Measurements from ENCODE around the gene CEP295NL.
A peak's percentile ranks its signal among the peaks of the same experiment; 100 is the strongest.
"Not testable (repeated sequence)": the region's sequence is repeated elsewhere in the genome, so short reads cannot be mapped to it uniquely, and the experiment has no call there.

The CEP295NL gene

GRCh38 chr17:78925662-78926555, 22.9 kb upstream of the CEP295NL start:
- DNase-seq, result no peak

- DNase-seq, result peak; percentile 86
Measured at GRCh38 chr17:78925234-78925633, 22.2 kb upstream of the CEP295NL start, which contains the start of gene TIMP2. TSS of gene TIMP2 (minus strand) at chr17:78925387. CDS start at chr17:78925088, 299 bp downstream.

GRCh38 chr17:78924481-78925151, 21.6 kb upstream of the CEP295NL start:
- DNase-seq, result no peak

GRCh38 chr17:78923660-78924453, 20.9 kb upstream of the CEP295NL start:
- peak; percentile 20 for DNase-seq

- no peak for DNase-seq
Measured at GRCh38 chr17:78922816-78923498, 20.0 kb upstream of the CEP295NL start.

GRCh38 chr17:78921437-78921971, 18.5 kb upstream of the CEP295NL start:
- no peak for DNase-seq

GRCh38 chr17:78920528-78920927, 17.5 kb upstream of the CEP295NL start:
- DNase-seq, result no peak

GRCh38 chr17:78919861-78920450, 17.0 kb upstream of the CEP295NL start:
- no peak for DNase-seq

- DNase-seq, result no peak
Measured at GRCh38 chr17:78918979-78919378, 16.0 kb upstream of the CEP295NL start.

GRCh38 chr17:78917451-78918275, 14.7 kb upstream of the CEP295NL start:
- no peak for DNase-seq

- DNase-seq, result no peak
Measured at GRCh38 chr17:78915872-78916632, 13.1 kb upstream of the CEP295NL start.

- DNase-seq, result no peak
Measured at GRCh38 chr17:78913115-78913514, 10.1 kb upstream of the CEP295NL start.

GRCh38 chr17:78912082-78912481, 9.1 kb upstream of the CEP295NL start:
- no peak for DNase-seq

GRCh38 chr17:78911543-78911942, 8.5 kb upstream of the CEP295NL start:
- not testable (repeated sequence) for DNase-seq

GRCh38 chr17:78910497-78911284, 7.7 kb upstream of the CEP295NL start:
- DNase-seq, result no peak

- no peak for DNase-seq
Measured at GRCh38 chr17:78908426-78908825, 5.4 kb upstream of the CEP295NL start.

GRCh38 chr17:78905541-78905940, 2.5 kb upstream of the CEP295NL start:
- DNase-seq, result no peak

GRCh38 chr17:78905116-78905515, 2.1 kb upstream of the CEP295NL start:
- DNase-seq, result no peak

- DNase-seq, result no peak
Measured at GRCh38 chr17:78904371-78904770, 1.4 kb upstream of the CEP295NL start.
